Ishikawa (cell line): ENCODE measurements around the gene XPO6.

Experiments used
- CREB1 ChIP-seq: IDR thresholded peaks from 2 replicates; pipeline ENCODE4 v1.6.1; 2012; ENCODE audit warnings: low read depth
- EP300 ChIP-seq: IDR thresholded peaks from 2 replicates; pipeline ENCODE4 v1.6.1; 2012; ENCODE audit warnings: borderline replicate concordance
- FOXM1 ChIP-seq: IDR thresholded peaks from 2 replicates; pipeline ENCODE4 v1.6.1; 2012; ENCODE audit warnings: low read depth, borderline replicate concordance
- MAX ChIP-seq: IDR thresholded peaks from 2 replicates; pipeline ENCODE4 v1.6.1; 2012
- RAD21 ChIP-seq: IDR thresholded peaks from 2 replicates; pipeline ENCODE4 v1.6.1; 2012; ENCODE audit warnings: low read depth
- REST ChIP-seq: IDR thresholded peaks from 2 replicates; pipeline ENCODE4 v1.6.1; 2012; ENCODE audit warnings: low read depth, mild to moderate bottlenecking
- TAF1 ChIP-seq: IDR thresholded peaks from 2 replicates; pipeline ENCODE4 v1.6.1; 2012; ENCODE audit warnings: low read depth, mild to moderate bottlenecking
- TCF12 ChIP-seq: IDR thresholded peaks from 2 replicates; pipeline ENCODE4 v1.6.1; 2012; ENCODE audit warnings: low read depth
- TEAD4 ChIP-seq: IDR thresholded peaks from 2 replicates; pipeline ENCODE4 v1.6.1; 2012

- TF ChIP-seq RAD21 (no peak), FOXM1 (no peak), EP300 (no peak), TEAD4 (no peak), TAF1 (no peak), REST (no peak), TCF12 (no peak), MAX (no peak), CREB1 (no peak)
These were observed 9.5 kb downstream of the XPO6 start for GRCh38 chr16:28202147-28202746.
